ENCODE data around the gene ZNF446. TPM values are rescaled to one million over a fixed set of nuclear protein-coding genes. Genes with fewer than 3 reads are reported as not detected.
A peak's percentile ranks its signal among the peaks of the same experiment; 100 is the strongest.

ZNF446 gene
- total and polyA plus RNA-seq, 7 experiments from 2014 or later, result 3.2 to 20.0 (median 13.9) TPM

DNA sequence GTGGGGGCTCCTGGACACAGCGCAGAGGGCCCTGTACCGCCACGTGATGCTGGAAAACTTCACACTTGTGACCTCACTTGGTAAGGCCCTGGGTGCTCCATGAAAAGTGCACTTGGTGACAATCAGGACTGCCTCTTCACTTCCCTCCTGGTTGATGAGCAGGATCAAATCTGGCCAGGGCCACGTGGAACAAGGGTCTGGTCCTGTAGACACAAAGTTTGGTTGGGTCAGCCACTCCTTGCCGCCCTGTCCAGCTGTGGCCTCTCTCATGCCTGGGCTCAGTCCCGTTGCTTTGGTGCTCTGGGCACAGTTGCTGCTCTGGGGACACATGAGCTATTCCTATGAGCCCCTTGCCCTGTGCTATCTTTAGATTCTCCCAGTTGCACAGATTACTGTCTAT, 22.4 kb upstream of the ZNF446 start:
- H3K4me1 Mint-ChIP-seq, result peaks cover 12 to 23% (median 19%) of the 10 kb centered on the region in 7 donors

DNA sequence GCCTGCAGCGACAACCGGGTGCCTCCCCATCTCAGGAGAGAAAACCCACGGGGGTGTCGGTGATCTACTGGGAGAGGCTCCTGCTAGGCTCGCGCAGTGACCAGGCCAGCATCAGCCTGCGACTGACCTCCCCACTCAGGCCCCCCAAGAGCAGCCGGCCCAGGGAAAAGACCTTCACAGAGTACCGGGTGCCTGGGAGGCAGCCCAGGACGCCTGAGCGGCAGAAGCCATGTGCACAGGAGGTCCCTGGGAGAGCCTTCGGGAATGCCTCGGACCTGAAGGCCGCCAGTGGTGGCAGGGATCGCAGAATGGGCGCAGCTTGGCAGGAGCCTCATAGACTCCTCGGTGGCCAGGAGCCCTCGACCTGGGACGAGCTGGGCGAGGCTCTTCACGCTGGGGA, 20.8 kb upstream of the ZNF446 start:
- intact Hi-C loops (cut with micrococcal nuclease), result no loop called here
- Histone ChIP-seq H3K9me3 (ENCODE audit: control insufficient read depth in 2 of 3, low read length in 3 of 3) (no peaks in the 10 kb centered on the region), H3K27me3 (ENCODE audit: control insufficient read depth in 2 of 2, insufficient read depth in 2 of 2, low read length in 2 of 2) (no peaks in the 10 kb centered on the region), H3K27ac (ENCODE audit: low read depth, low read length) (no peak overlapping the region), H3K36me3 (ENCODE audit: control insufficient read depth in 2 of 3, insufficient read depth in 3 of 3, low read length in 3 of 3) (peaks cover 0 to 27% (median 0%) of the 10 kb centered on the region in 3 experiments), H3K4me1 (ENCODE audit: control insufficient read depth in 2 of 2, insufficient read depth in 2 of 2, low read length in 2 of 2) (peaks cover 0 to 4% of the 10 kb centered on the region in 2 donors), H3K4me3 (ENCODE audit: low read length) (no peak overlapping the region)
- no peak for DNase-seq
- H3K27ac Mint-ChIP-seq, result no peak overlapping the region
- CTCF ChIA-PET, result no interaction called here
- H3K9me3 Mint-ChIP-seq, result peaks cover 0 to 2% (median 0%) of the 10 kb centered on the region in 11 donors
- H3K4me3 Mint-ChIP-seq, result peak overlapping the region in 1 of 10 donors; percentile 44
- POLR2A ChIA-PET, result no interaction called here
- peaks cover 0 to 5% (median 0%) of the 10 kb centered on the region in 5 donors for H3K27me3 Mint-ChIP-seq
- no peak for ATAC-seq
- peaks cover 0 to 31% (median 18%) of the 10 kb centered on the region in 5 donors for H3K36me3 Mint-ChIP-seq
- peaks cover 14 to 23% (median 19%) of the 10 kb centered on the region in 7 donors for H3K4me1 Mint-ChIP-seq

More for the DNA sequence above, 22.4 kb upstream of the ZNF446 start:
- peaks cover 0 to 6% (median 0%) of the 10 kb centered on the region in 3 experiments for H3K9me3 ChIP-seq (ENCODE audit: control insufficient read depth in 2 of 3, low read length in 3 of 3)
- H3K27me3 ChIP-seq (ENCODE audit: control insufficient read depth in 2 of 2, insufficient read depth in 2 of 2, low read length in 2 of 2), result no peaks in the 10 kb centered on the region
- Mint-ChIP-seq H3K4me3 (peak overlapping the region in 5 of 10 donors; percentile 19 to 78 (median 27)), H3K27me3 (peaks cover 0 to 9% (median 5%) of the 10 kb centered on the region in 5 donors), H3K27ac (no peak overlapping the region), H3K9me3 (peaks cover 0 to 8% (median 3%) of the 10 kb centered on the region in 11 donors), H3K36me3 (peaks cover 0 to 28% (median 15%) of the 10 kb centered on the region in 5 donors)
- intact Hi-C loops (cut with micrococcal nuclease), result loop anchor here (5.0 kb wide), 2 partner anchors 1171 to 1211 kb away; partner anchors contain the start of genes ZNF460 (in 1 of the 2) and ZNF805 (in 1 of the 2)
- CTCF ChIA-PET, result interaction anchor here (0.6 to 1.0 kb wide), 2 partner anchors 12 to 68 kb away, joined by 3 read pairs; no protein-coding TSS in a partner anchor
- ATAC-seq (no peak), DNase-seq (no peak)
- peaks cover 0 to 4% of the 10 kb centered on the region in 2 donors for H3K4me1 ChIP-seq (ENCODE audit: control insufficient read depth in 2 of 2, insufficient read depth in 2 of 2, low read length in 2 of 2)
- POLR2A ChIA-PET, result interaction anchor here (0.9 to 1.5 kb wide), 3 partner anchors 14 to 109 kb away, joined by 3 read pairs; partner anchors contain the start of gene ZNF132
- H3K4me3 ChIP-seq (ENCODE audit: low read length), result no peak overlapping the region
- peaks cover 0 to 27% (median 0%) of the 10 kb centered on the region in 3 experiments for H3K36me3 ChIP-seq (ENCODE audit: control insufficient read depth in 2 of 3, insufficient read depth in 3 of 3, low read length in 3 of 3)
- no peak overlapping the region for H3K27ac ChIP-seq (ENCODE audit: low read depth, low read length)

DNA sequence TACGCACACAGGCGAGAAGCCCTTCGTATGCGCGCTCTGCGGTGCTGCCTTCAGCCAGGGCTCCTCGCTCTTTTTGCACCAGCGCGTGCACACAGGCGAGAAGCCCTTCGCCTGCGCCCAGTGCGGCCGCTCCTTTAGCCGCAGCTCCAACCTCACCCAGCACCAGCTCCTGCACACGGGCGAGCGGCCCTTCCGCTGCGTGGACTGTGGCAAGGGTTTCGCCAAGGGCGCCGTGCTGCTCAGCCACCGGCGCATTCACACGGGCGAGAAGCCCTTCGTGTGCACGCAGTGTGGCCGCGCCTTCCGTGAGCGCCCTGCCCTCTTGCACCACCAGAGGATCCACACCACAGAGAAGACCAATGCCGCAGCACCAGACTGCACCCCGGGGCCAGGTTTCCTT, 20.0 kb upstream of the ZNF446 start:
- ChIA-PET POLR2A (no interaction called here), CTCF (no interaction called here)
- DNase-seq (no peak), ATAC-seq (no peak)
- Mint-ChIP-seq H3K27me3 (peaks cover 0 to 2% (median 0%) of the 10 kb centered on the region in 5 donors), H3K27ac (no peak overlapping the region), H3K36me3 (peaks cover 0 to 31% (median 18%) of the 10 kb centered on the region in 5 donors), H3K4me3 (no peak overlapping the region), H3K4me1 (peaks cover 8 to 16% (median 13%) of the 10 kb centered on the region in 7 donors), H3K9me3 (peaks cover 0 to 1% (median 0%) of the 10 kb centered on the region in 11 donors)
- intact Hi-C loops (cut with micrococcal nuclease), result no loop called here
- peaks cover 0 to 27% (median 0%) of the 10 kb centered on the region in 3 experiments for H3K36me3 ChIP-seq (ENCODE audit: control insufficient read depth in 2 of 3, insufficient read depth in 3 of 3, low read length in 3 of 3)
- H3K27ac ChIP-seq (ENCODE audit: low read depth, low read length), result no peak overlapping the region
- H3K9me3 ChIP-seq (ENCODE audit: control insufficient read depth in 2 of 3, low read length in 3 of 3), result no peaks in the 10 kb centered on the region
- H3K4me1 ChIP-seq (ENCODE audit: control insufficient read depth in 2 of 2, insufficient read depth in 2 of 2, low read length in 2 of 2), result peaks cover 0 to under 1% of the 10 kb centered on the region in 2 donors
- H3K27me3 ChIP-seq (ENCODE audit: control insufficient read depth in 2 of 2, insufficient read depth in 2 of 2, low read length in 2 of 2), result no peaks in the 10 kb centered on the region
- H3K4me3 ChIP-seq (ENCODE audit: low read length), result no peak overlapping the region

DNA sequence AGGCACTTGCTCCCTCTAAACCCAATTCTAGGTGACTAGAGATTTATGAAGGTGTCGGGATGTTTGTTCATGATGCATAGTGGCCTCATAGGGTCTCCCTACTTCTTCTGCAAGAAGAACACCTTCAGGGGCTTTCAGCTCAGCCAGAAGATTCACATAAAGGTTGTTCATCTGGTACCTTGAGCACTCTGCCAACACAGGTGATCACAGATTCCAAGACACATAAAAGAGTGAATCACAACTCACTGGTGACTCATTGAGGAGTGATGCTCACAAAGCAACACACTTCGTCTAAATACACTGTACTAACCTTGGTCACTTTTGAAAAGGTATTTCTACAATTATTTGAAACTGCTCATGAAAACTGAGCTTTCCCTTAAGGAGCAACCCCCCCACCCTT, 16.1 kb upstream of the ZNF446 start:
- Histone ChIP-seq H3K4me3 (ENCODE audit: low read length) (no peak overlapping the region), H3K9me3 (ENCODE audit: control insufficient read depth in 2 of 3, low read length in 3 of 3) (no peaks in the 10 kb centered on the region), H3K27me3 (ENCODE audit: control insufficient read depth in 2 of 2, insufficient read depth in 2 of 2, low read length in 2 of 2) (no peaks in the 10 kb centered on the region), H3K27ac (ENCODE audit: low read depth, low read length) (no peak overlapping the region), H3K36me3 (ENCODE audit: control insufficient read depth in 2 of 3, insufficient read depth in 3 of 3, low read length in 3 of 3) (peaks cover 0 to 16% (median 0%) of the 10 kb centered on the region in 3 experiments), H3K4me1 (ENCODE audit: control insufficient read depth in 2 of 2, insufficient read depth in 2 of 2, low read length in 2 of 2) (no peaks in the 10 kb centered on the region)
- ATAC-seq, result no peak
- Mint-ChIP-seq H3K4me1 (peaks cover 0 to 2% (median 0%) of the 10 kb centered on the region in 7 donors), H3K27me3 (no peaks in the 10 kb centered on the region), H3K36me3 (peaks cover 0 to 21% (median 14%) of the 10 kb centered on the region in 5 donors), H3K9me3 (no peaks in the 10 kb centered on the region), H3K27ac (no peak overlapping the region), H3K4me3 (no peak overlapping the region)
- POLR2A ChIA-PET, result interaction anchor here (1.2 kb wide), 1 partner anchor 97 kb away, joined by 3 read pairs; the partner anchor contains the start of gene ZNF497
- no peak for DNase-seq
- intact Hi-C loops (cut with micrococcal nuclease), result no loop called here
- CTCF ChIA-PET, result no interaction called here

DNA sequence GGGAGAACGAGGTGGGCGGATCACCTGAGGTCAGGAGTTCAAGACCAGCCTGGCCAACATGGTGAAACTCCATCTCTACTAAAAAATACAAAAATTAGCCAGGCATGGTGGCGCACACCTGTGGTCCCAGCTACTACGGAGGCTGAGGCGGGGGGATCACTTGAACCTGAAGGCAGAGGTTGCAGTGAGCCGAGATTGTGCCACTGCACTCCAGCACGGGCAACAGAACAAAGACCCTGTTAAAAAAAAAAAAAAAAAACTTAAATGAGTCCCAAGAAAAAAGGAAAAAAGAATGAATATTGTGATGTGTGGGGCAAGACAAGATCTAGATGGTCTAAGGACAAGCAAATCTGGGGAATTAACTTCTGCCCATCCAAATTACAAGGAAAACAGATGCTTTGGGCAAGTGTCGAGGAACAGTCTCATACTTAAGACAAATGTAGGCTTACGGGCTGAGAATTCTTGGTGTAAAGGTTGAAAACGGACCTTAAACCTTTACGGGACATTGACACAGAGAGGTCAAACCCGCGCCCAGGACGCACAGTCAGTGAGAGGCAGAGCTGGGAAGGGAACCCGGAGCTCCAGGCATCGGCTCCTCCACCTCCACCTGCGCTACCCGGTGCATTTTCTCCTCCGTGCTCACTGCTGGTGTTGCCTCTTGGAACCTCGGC, 9.9 kb upstream of the ZNF446 start:
- peaks cover 0 to 25% (median 0%) of the 10 kb centered on the region in 3 experiments for H3K36me3 ChIP-seq (ENCODE audit: control insufficient read depth in 2 of 3, insufficient read depth in 3 of 3, low read length in 3 of 3)
- H3K4me1 ChIP-seq (ENCODE audit: control insufficient read depth in 2 of 2, insufficient read depth in 2 of 2, low read length in 2 of 2), result peaks cover 7 to 11% of the 10 kb centered on the region in 2 donors
- Mint-ChIP-seq H3K4me3 (peak overlapping the region; percentile 80 to 89 (median 86)), H3K4me1 (peaks cover 14 to 27% (median 22%) of the 10 kb centered on the region in 7 donors), H3K36me3 (peaks cover 0 to 5% (median 0%) of the 10 kb centered on the region in 5 donors), H3K9me3 (peaks cover 0 to 1% (median 0%) of the 10 kb centered on the region in 11 donors), H3K27me3 (peaks cover 0 to 3% (median 0%) of the 10 kb centered on the region in 5 donors), H3K27ac (peak overlapping the region in 6 of 9 donors; percentile 51 to 91 (median 76))
- DNase-seq, result no peak
- ATAC-seq, result peak; percentile 11
- POLR2A ChIA-PET, result interaction anchor here (1.1 to 1.7 kb wide), 3 partner anchors 33 to 283 kb away, joined by 4 to 6 read pairs (median 5); partner anchors contain the start of genes ZNF274 and ZNF497
- no peaks in the 10 kb centered on the region for H3K9me3 ChIP-seq (ENCODE audit: control insufficient read depth in 2 of 3, low read length in 3 of 3)
- intact Hi-C loops (cut with micrococcal nuclease), result loop anchor here (1.0 to 2.0 kb wide), 15 partner anchors 9 to 284 kb away; partner anchors contain the start of genes ERVK3-1 (in 2 of the 2), ZNF497 (in 2 of the 2), ZNF584 (in 2 of the 2) and MZF1 (in 1 of the 2)
- CTCF ChIA-PET, result interaction anchor here (0.6 to 0.9 kb wide), 2 partner anchors 12 to 14 kb away, joined by 3 read pairs; no protein-coding TSS in a partner anchor
- H3K4me3 ChIP-seq (ENCODE audit: low read length), result peak overlapping the region; percentile 92
- peak overlapping the region; percentile 99 for H3K27ac ChIP-seq (ENCODE audit: low read depth, low read length)
- no peaks in the 10 kb centered on the region for H3K27me3 ChIP-seq (ENCODE audit: control insufficient read depth in 2 of 2, insufficient read depth in 2 of 2, low read length in 2 of 2)
